ENCODE results near the gene CD151. TPM values are rescaled to one million over a fixed set of nuclear protein-coding genes. Genes with fewer than 3 reads are reported as not detected.
A peak's percentile ranks its signal among the peaks of the same experiment; 100 is the strongest.

CD151 gene
- total RNA-seq, 2 experiments from 2014 or later: 0.28 to 0.84 TPM

DNA sequence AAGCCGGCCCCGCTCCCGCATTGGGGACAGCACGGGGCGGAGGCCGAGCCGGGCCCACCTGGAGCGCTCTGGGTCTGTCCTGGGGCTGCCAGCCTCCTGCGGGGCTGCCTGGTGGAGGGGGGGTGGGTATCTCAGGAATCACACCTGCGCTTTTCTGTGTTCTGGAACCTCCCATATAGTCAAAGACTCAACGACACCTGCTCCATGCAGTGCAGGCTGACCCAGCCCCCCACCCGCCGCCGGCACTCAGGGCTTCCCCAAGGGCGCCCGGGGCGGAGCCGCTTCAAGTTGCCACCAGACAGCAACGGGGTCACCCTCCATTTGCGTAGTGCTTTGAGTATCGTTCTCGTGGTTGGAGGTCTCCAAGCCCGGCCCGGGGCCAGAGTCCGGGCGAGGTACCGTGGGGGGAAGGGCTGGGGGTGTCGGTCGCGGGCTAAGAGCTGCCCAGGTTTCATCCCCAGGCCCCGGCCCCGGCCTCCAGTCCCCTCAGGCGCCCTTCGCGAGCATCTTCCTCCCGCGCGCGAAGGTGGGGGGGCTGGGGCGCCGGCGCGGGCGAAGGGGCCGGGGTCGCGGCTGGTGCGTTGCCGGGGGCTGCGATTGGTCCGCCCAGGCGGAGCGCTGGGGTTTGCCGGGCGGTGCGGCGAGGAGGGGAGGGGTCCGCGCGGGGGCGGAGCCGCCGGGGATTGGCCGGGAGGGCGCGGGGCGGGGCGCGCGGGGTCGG is 16.5 kb downstream of the CD151 start:
- peak; percentile 47 for DNase-seq (ENCODE audit: low spot score)
- ChIA-PET POLR2A (no interaction called here), CTCF (ENCODE audit: unreplicated experiment) (no interaction called here)
- intact Hi-C loops (cut with micrococcal nuclease; ENCODE audit: unreplicated experiment): loop anchor here (5.0 kb wide), 2 partner anchors 58 to 128 kb away; no protein-coding TSS in a partner anchor
- Histone ChIP-seq H3K9me3 (ENCODE audit: low read length) (no peaks in the 10 kb centered on the region), H3K9me2 (ENCODE audit: insufficient read depth, low read length) (no peaks in the 10 kb centered on the region), H2AFZ (ENCODE audit: low read length) (peak overlapping the region; percentile 51; the same call in 1 of the 2 replicates), H3K79me2 (ENCODE audit: insufficient read depth, low read depth, low read length) (no peaks in the 10 kb centered on the region), H3K4me3 (ENCODE audit: low read depth, low read length, poor library complexity, severe bottlenecking) (peak overlapping the region; percentile 66), H3K4me2 (ENCODE audit: low read length) (peak overlapping the region; percentile 87), H3K27ac (ENCODE audit: low read depth, low read length, poor library complexity, severe bottlenecking) (no peak overlapping the region), H3K36me3 (ENCODE audit: insufficient read depth, low read length) (no peaks in the 10 kb centered on the region), H3K4me1 (ENCODE audit: insufficient read depth, low read length, poor library complexity, severe bottlenecking) (peaks cover 20% of the 10 kb centered on the region), H4K20me1 (ENCODE audit: insufficient read depth, low read length) (no peaks in the 10 kb centered on the region)
- no TSS peak for BruUV-seq (replicated peaks)
- no peak for TF ChIP-seq EZH2phosphoT487 (IDR thresholded peaks at IDR 0.05; ENCODE audit: borderline replicate concordance, low read depth, low read length)
- TF ChIP-seq, protein P1, sequence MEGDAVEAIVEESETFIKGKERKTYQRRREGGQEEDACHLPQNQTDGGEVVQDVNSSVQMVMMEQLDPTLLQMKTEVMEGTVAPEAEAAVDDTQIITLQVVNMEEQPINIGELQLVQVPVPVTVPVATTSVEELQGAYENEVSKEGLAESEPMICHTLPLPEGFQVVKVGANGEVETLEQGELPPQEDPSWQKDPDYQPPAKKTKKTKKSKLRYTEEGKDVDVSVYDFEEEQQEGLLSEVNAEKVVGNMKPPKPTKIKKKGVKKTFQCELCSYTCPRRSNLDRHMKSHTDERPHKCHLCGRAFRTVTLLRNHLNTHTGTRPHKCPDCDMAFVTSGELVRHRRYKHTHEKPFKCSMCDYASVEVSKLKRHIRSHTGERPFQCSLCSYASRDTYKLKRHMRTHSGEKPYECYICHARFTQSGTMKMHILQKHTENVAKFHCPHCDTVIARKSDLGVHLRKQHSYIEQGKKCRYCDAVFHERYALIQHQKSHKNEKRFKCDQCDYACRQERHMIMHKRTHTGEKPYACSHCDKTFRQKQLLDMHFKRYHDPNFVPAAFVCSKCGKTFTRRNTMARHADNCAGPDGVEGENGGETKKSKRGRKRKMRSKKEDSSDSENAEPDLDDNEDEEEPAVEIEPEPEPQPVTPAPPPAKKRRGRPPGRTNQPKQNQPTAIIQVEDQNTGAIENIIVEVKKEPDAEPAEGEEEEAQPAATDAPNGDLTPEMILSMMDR (conservative IDR thresholded peaks at IDR 0.05; ENCODE audit: low read length): no peak

DNA sequence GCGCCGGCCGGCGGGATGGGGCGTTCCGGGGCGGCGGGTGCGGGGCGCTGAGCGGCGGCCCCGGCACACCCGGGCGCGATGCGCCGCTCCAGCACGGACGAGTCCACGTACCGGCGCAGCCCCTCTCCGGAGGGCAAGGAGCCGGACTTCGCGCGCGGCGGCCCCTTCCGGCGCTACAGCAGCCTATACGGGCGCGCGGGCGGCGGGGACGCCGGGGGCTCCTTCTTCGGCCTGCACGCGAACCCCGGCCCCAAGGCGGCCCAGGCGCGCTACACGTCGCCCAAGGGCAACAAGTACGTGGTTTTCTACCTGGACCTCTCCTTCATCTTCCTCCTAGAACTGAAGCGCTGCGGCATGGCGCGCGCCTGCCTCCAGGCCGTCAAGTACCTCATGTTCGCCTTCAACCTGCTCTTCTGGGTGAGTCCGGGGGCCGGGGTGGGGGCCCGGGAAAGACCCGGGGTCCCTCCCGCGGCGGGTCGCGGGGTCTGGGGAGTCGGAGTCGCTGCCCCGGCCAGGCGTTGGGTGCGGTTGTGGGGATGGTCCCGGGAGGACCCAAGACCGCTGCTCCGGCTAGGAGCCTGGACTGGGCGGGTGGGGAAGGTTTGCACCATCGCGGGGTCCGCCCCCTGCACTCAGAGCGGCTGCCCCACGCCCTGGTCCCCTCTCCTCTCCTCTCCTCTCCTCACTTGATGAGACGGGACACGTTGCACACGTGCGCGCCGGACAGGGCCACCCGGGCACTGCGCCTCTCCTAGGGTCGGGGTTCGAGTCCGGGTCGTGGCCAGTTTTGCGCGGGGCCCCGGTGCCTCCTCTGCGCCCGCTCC is 17.4 kb downstream of the CD151 start:
- no peak for TF ChIP-seq EZH2phosphoT487 (IDR thresholded peaks at IDR 0.05; ENCODE audit: borderline replicate concordance, low read depth, low read length)
- TF ChIP-seq, protein P1 (conservative IDR thresholded peaks at IDR 0.05; ENCODE audit: low read length): no peak
- Histone ChIP-seq H3K4me3 (ENCODE audit: low read depth, low read length, poor library complexity, severe bottlenecking) (no peak overlapping the region), H3K27ac (ENCODE audit: low read depth, low read length, poor library complexity, severe bottlenecking) (no peak overlapping the region), H3K9me2 (ENCODE audit: insufficient read depth, low read length) (no peaks in the 10 kb centered on the region), H3K4me2 (ENCODE audit: low read length) (peak overlapping the region; percentile 87; the same call in 1 of the 2 replicates), H4K20me1 (ENCODE audit: insufficient read depth, low read length) (no peaks in the 10 kb centered on the region), H2AFZ (ENCODE audit: low read length) (no peak overlapping the region), H3K4me1 (ENCODE audit: insufficient read depth, low read length, poor library complexity, severe bottlenecking) (peaks cover 14% of the 10 kb centered on the region), H3K79me2 (ENCODE audit: insufficient read depth, low read depth, low read length) (no peaks in the 10 kb centered on the region), H3K36me3 (ENCODE audit: insufficient read depth, low read length) (no peaks in the 10 kb centered on the region), H3K9me3 (ENCODE audit: low read length) (no peaks in the 10 kb centered on the region)
- no TSS peak for BruUV-seq (replicated peaks)
- ChIA-PET CTCF (ENCODE audit: unreplicated experiment) (no interaction called here), POLR2A (no interaction called here)
- intact Hi-C loops (cut with micrococcal nuclease; ENCODE audit: unreplicated experiment): loop anchor here (5.0 kb wide), 2 partner anchors 57 to 127 kb away; no protein-coding TSS in a partner anchor
- no peak for DNase-seq (ENCODE audit: low spot score)
